K562 (cell line): ENCODE results near the gene CRYZL1. TPM values are rescaled to one million over a fixed set of nuclear protein-coding genes. Genes with fewer than 3 reads are reported as not detected.

Source experiments
- ATAC-seq: fragments of 200-7000 bp; cut with Tn5 transposase; 3 replicates; pipeline ENCODE4 v1.9.1; 2020; ENCODE audit warnings: moderate library complexity
- BruUV-seq: library from RNA; stranded (reverse); fragments of 400-500 nt; replicated peaks from 2 replicates; lab custom pipeline; 2021; lab: Mats Ljungman, UMichigan
- CTCF ChIA-PET: fragments of 300-600 bp; formaldehyde crosslinking; extraction: SDS; loops from one replicate; lab custom pipeline; 2021; ENCODE audit warnings: low intra/inter-chr PET ratio; lab: Yijun Ruan, JAX
- POLR2A ChIA-PET: fragments of 300-600, 350-650 bp; sonication (Branson Sonifier 250); formaldehyde crosslinking; extraction: SDS; loops from one replicate; lab custom pipeline; 2021; ENCODE audit warnings: antibody characterized with exemption, inconsistent platforms; lab: Yijun Ruan, JAX
- DNase-seq, 4 experiments: peaks; one replicate each; pipeline versions ENCODE4 v3.0.0 to v3.0.0-alpha.2; 2011 to 2018; ENCODE audit warnings: low spot score in 3 of 4, mixed read lengths in 3 of 4; ENCODE audit errors: extremely low read depth in 1 of 4
- FAIRE-seq: peaks from 2 replicates; lab custom pipeline; 2011; peaks lifted over from hg19 to GRCh38; lab: Jason Lieb, UNC
- H2AFZ ChIP-seq: 2 replicates; pipeline ENCODE4 v1.6.0; 2011; ENCODE audit warnings: low read depth, low read length, control low read depth, inconsistent platforms
- H3K27ac ChIP-seq: fragments of 200-600 bp; 3 replicates; pipeline ENCODE4 v1.8.0; 2011; ENCODE audit warnings: low read depth, mild to moderate bottlenecking, control low read depth, inconsistent platforms, low read length, moderate library complexity, mixed read lengths; ENCODE audit errors: extremely low read depth
- H3K27me3 ChIP-seq, 2 experiments: fragments of 300-600 bp in 1 of 2; 2 replicates in 1 of 2; 3 replicates in 1 of 2; pipeline versions ENCODE4 v1.6.0 to v1.8.0; 2011; ENCODE audit warnings: inconsistent platforms in 2 of 2, low read length in 2 of 2, mild to moderate bottlenecking in 1 of 2, mixed read lengths in 1 of 2, moderate library complexity in 1 of 2; ENCODE audit not compliant: control insufficient read depth in 2 of 2, insufficient read depth in 2 of 2
- H3K36me3 ChIP-seq: fragments of 300-600 bp; 3 replicates; pipeline ENCODE4 v1.8.0; 2011; ENCODE audit warnings: mild to moderate bottlenecking, low read length, inconsistent platforms; ENCODE audit not compliant: control insufficient read depth, insufficient read depth
- H3K4me1 ChIP-seq, 2 experiments: fragments of 200-600 bp in 1 of 2; replicated peaks in 1 of 2; 2 replicates in 1 of 2; 3 replicates in 1 of 2; pipeline versions ENCODE4 v1.5.1 to v1.8.0; 2011; ENCODE audit warnings: inconsistent platforms in 2 of 2, low read length in 2 of 2, mild to moderate bottlenecking in 1 of 2, mixed read lengths in 1 of 2, moderate library complexity in 1 of 2; ENCODE audit not compliant: control insufficient read depth in 2 of 2, insufficient read depth in 2 of 2
- H3K4me2 ChIP-seq: 2 replicates; pipeline ENCODE4 v1.6.1; 2011; ENCODE audit warnings: low read length, control low read depth, inconsistent platforms, mixed read lengths; ENCODE audit not compliant: insufficient read depth
- H3K4me3 ChIP-seq: fragments of 200-600 bp; sonication (generic), shearing (Covaris generic); 2 replicates; pipeline ENCODE4 v1.5.1; 2016; ENCODE audit warnings: control low read depth, inconsistent platforms
- H3K79me2 ChIP-seq: fragments of 200-600 bp; 3 replicates; pipeline ENCODE4 v1.8.0; 2011; ENCODE audit warnings: low read length, inconsistent platforms; ENCODE audit not compliant: control insufficient read depth, insufficient read depth
- H3K9ac ChIP-seq, 2 experiments: 2 replicates each; pipeline versions ENCODE4 v1.6.0 to v1.6.1; 2011; ENCODE audit warnings: low read depth in 2 of 2, low read length in 2 of 2, control low read depth in 1 of 2, inconsistent platforms in 1 of 2, mild to moderate bottlenecking in 1 of 2, mixed read lengths in 1 of 2; ENCODE audit not compliant: insufficient read depth in 1 of 2
- H3K9me1 ChIP-seq: one replicate; pipeline ENCODE4 v1.6.0; 2011; ENCODE audit warnings: inconsistent platforms, mild to moderate bottlenecking, low read length, moderate library complexity; ENCODE audit not compliant: control insufficient read depth, insufficient read depth
- H3K9me3 ChIP-seq: replicated peaks from 2 replicates; pipeline ENCODE4 v1.5.1; 2011; ENCODE audit warnings: low read depth, low read length, inconsistent platforms; ENCODE audit not compliant: control insufficient read depth, insufficient read depth
- H4K20me1 ChIP-seq: replicated peaks from 2 replicates; pipeline ENCODE4 v1.6.1; 2011; ENCODE audit warnings: low read length, inconsistent platforms, mixed read lengths; ENCODE audit not compliant: control insufficient read depth, insufficient read depth
- BRF1 ChIP-seq: IDR thresholded peaks from 3 replicates; pipeline ENCODE4 v1.6.1; 2011; ENCODE audit warnings: borderline replicate concordance, mild to moderate bottlenecking; ENCODE audit not compliant: insufficient read length; ENCODE audit errors: extremely low read depth
- CHAMP1 ChIP-seq: fragments of 450-650 bp; IDR thresholded peaks from 2 replicates; pipeline ENCODE4 v1.6.1; 2016; ENCODE audit warnings: mild to moderate bottlenecking
- DMBX1 ChIP-seq: fragments of 250-450 bp; sonication (Bioruptor Pico); IDR thresholded peaks from 2 replicates; pipeline ENCODE4 v1.8.0; 2022; ENCODE audit warnings: inconsistent platforms, mild to moderate bottlenecking, moderate library complexity, borderline replicate concordance
- NCOA4 ChIP-seq: fragments of 450-650 bp; IDR thresholded peaks from 2 replicates; pipeline ENCODE4 v1.6.1; 2018; ENCODE audit warnings: mild to moderate bottlenecking; ENCODE audit not compliant: partially characterized antibody
- NFE2 ChIP-seq: IDR thresholded peaks from 2 replicates; pipeline ENCODE4 v1.6.1; 2014; ENCODE audit warnings: antibody characterized with exemption, low read depth
- ZNF449 ChIP-seq: fragments of 250-450 bp; sonication (Bioruptor Pico); IDR thresholded peaks from 2 replicates; pipeline ENCODE4 v1.8.0; 2022; ENCODE audit warnings: moderate library complexity, mild to moderate bottlenecking, inconsistent platforms
- ZNF592 ChIP-seq: fragments of 450-650 bp; IDR thresholded peaks from 2 replicates; pipeline ENCODE4 v1.6.1; 2017; ENCODE audit warnings: antibody characterized with exemption, mild to moderate bottlenecking
- WGBS: fragments of 100-300 bp; shearing (Covaris generic); methylation state at CpG from one replicate; pipeline ENCODE4 v1.1.6; 2016; ENCODE audit warnings: low coverage, mixed read lengths; ENCODE audit not compliant: insufficient coverage; ENCODE audit errors: missing lambda C conversion rate; 5-methylcytosine and 5-hydroxymethylcytosine counted together
- in situ Hi-C: fragments of 300-500 bp; cut with MboI; formaldehyde crosslinking; loops from 4 replicates; pipeline ENCODE4 v1.15.0; 2018; ENCODE audit warnings: inconsistent platforms, mixed read lengths
- intact Hi-C: fragments of 100-400 bp; cut with micrococcal nuclease; formaldehyde crosslinking; loops from 2 replicates; pipeline ENCODE4 v1.14.2; 2022
- polyA plus RNA-seq, 8 experiments: library from polyadenylated mRNA; depleted of rRNA in 4 of 8; stranded (reverse) in 5 of 8; unstranded in 3 of 8; fragments of >200 nt; fragmentation: Nextera tagmentation in 2 of 8; fragmentation: Illumina TruSeq in 1 of 8; extraction: Ambion mirVana in 2 of 8; extraction: Trizol in 1 of 8; gene quantifications; 2 replicates each; pipeline versions ENCODE4 v1.2.1 to v1.2.3, GENCODE V29; 2011 to 2014; ENCODE audit warnings: inconsistent platforms in 1 of 8, missing spikeins in 1 of 8
- total RNA-seq, 7 experiments: library from RNA; depleted of rRNA in 6 of 7; stranded (reverse); fragments of >200 nt in 6 of 7; fragmentation: Illumina TruSeq in 2 of 7; extraction: Trizol in 2 of 7; gene quantifications; 2 replicates each; pipeline versions ENCODE4 v1.2.1 to v1.2.3, GENCODE V29; 2011 to 2021; ENCODE audit warnings: low replicate concordance in 1 of 7

Gene CRYZL1
- total and polyA plus RNA-seq, 9 of the 15 experiments (the other 6 are each of a cell fraction or from before 2014, with no cell fraction given) = 19.9 to 98.2 (median 39.2) TPM

- 18% methylated on average over 1 of the region's 1 CpG for WGBS
- H4K20me1 ChIP-seq = no peaks in the 10 kb centered on the region
- no peak for DNase-seq
- in situ Hi-C loops (no loop called here), intact Hi-C loops (no loop called here)
- no peaks in the 10 kb centered on the region for H3K36me3 ChIP-seq
- no peak overlapping the region for H3K27ac ChIP-seq
- FAIRE-seq = no peak
- H3K27me3 ChIP-seq = no peaks in the 10 kb centered on the region
- no peaks in the 10 kb centered on the region for H3K79me2 ChIP-seq
- H3K4me3 ChIP-seq = no peak overlapping the region
- ChIA-PET CTCF (no interaction called here), POLR2A (interaction anchor here (1.2 kb wide), 1 partner anchor 12 kb away, joined by 6 read pairs; no protein-coding TSS in a partner anchor)
- H2AFZ ChIP-seq = no peak overlapping the region
- no peaks in the 10 kb centered on the region for H3K9me3 ChIP-seq
- no TSS peak for BruUV-seq
- no peak for ATAC-seq
- no peaks in the 10 kb centered on the region for H3K9me1 ChIP-seq
- no peak overlapping the region for H3K9ac ChIP-seq
- H3K4me1 ChIP-seq = peaks cover 2 to 14% of the 10 kb centered on the region in 2 experiments; a peak in 4 of 5 replicates
- no peak overlapping the region for H3K4me2 ChIP-seq
- TF ChIP-seq NFE2 (no peak), ZNF449 (CRISPR knock-in tag) (no peak), ZNF592 (no peak), BRF1 (no peak), DMBX1 (no peak), NCOA4 (no peak), CHAMP1 (no peak)
Observed at GRCh38 chr21:33660406-33660805, 18.9 kb upstream of the CRYZL1 start.
